ENCODE results near the gene POLR1A.
A peak's percentile ranks its signal among the peaks of the same experiment; 100 is the strongest.

- TF ChIP-seq, protein P1, sequence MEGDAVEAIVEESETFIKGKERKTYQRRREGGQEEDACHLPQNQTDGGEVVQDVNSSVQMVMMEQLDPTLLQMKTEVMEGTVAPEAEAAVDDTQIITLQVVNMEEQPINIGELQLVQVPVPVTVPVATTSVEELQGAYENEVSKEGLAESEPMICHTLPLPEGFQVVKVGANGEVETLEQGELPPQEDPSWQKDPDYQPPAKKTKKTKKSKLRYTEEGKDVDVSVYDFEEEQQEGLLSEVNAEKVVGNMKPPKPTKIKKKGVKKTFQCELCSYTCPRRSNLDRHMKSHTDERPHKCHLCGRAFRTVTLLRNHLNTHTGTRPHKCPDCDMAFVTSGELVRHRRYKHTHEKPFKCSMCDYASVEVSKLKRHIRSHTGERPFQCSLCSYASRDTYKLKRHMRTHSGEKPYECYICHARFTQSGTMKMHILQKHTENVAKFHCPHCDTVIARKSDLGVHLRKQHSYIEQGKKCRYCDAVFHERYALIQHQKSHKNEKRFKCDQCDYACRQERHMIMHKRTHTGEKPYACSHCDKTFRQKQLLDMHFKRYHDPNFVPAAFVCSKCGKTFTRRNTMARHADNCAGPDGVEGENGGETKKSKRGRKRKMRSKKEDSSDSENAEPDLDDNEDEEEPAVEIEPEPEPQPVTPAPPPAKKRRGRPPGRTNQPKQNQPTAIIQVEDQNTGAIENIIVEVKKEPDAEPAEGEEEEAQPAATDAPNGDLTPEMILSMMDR (IDR thresholded peaks at IDR 0.05): no peak
- TF ChIP-seq POLR2A (IDR thresholded peaks at IDR 0.05) (no peak), EP300 (IDR thresholded peaks at IDR 0.05) (peak in 1 of 2 donors; percentile 29)
These were observed 105.4 kb downstream of the POLR1A start for GRCh38 chr2:86000131-86000937.

All from tibial nerve (tissue), 4 donors.